ENCODE results near the gene ZNF526.

The ZNF526 gene

DNA sequence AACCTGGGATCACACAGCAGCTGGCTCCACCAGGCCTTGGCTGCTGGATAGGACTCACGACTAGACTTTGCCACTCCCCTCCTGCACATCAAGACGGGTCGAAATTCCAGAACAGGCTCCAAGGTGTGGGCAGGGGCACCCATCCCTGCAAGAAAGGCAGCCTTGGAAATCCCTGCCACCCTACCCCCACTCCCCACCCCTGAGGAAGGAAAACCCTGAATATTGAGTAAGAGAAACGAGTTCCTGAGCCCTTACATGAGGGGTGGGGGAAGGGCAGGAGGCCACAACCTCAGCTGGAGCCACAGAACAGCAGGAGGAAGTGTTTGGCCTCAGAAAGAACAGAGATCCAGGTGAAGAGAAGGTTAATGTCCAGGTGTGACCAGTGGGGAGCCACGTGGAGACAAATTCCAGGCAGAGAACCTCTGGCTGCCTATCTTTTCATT lies 22.7 kb upstream of the ZNF526 start:
- no peak for DNase-seq

DNA sequence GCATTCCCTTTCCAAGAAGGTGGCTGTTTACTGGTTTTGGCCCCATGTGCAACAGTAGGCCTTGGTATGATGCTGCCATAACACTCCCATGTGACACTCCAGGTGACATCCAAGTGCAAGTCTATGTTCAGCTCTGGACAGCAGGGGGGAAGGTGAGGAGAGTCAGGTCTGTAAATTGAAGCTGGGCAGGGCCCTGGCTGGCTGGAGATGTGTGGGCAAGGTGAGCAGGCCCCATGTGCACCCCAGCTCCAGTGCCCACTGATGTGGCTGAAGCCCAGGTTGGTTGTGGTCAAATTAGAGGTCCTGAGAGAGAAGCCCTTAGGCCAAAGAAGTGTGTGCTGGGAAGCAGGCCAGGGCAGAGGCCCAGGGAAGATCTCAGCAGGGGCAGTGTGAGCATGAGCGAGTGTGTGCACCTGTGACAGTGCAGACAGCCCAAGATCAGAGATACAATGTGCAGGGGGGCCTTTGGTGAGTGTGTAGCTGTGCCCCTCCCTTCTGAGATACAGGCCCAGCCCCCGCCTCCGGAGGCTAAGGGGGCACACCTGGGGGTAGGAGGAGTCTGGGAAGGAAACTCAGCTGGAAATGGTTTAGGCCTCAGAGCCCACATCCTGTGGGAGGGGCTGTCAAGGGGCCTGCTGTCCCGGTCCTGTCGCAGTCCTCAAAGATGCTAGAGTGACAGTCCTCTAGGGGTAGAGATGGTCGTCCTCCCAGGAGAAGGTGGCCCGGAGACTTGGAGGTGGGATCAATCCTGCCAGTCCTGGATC lies 21.3 kb upstream of the ZNF526 start:
- DNase-seq, result peak; percentile 86

DNA sequence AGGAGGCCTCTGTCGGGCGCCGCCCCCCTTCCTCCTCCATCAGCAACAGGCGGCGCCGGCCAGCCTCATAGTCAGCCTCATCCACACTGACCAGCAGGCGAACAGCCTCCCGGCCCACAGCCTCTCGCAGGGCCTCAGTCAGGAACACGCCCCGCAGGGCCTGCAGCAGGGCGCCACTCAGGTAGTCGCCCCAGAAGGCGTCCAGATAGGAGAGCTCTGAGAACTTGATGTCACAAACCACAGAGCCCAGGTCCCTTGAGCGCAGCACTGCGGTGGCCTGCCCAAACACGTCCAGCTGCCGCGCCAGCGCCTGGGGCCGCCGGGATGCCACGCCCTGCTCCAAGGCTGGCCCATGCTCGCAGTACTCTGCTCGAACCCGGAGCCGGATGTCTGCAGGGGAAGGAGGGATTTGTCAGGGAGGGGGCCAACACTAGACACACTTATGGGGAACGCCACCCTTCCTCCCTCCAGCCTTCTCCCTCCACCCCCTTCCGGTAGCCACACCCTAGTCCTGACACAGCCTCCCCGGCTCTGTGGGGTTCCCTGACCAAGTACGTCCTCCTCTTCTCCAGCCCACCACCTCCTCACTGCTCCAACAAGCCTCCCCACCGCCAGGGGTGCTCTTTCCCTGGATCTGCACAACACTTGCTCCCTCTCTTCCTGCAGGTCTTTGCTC lies 20.5 kb upstream of the ZNF526 start:
- peak; percentile 73 for DNase-seq

DNA sequence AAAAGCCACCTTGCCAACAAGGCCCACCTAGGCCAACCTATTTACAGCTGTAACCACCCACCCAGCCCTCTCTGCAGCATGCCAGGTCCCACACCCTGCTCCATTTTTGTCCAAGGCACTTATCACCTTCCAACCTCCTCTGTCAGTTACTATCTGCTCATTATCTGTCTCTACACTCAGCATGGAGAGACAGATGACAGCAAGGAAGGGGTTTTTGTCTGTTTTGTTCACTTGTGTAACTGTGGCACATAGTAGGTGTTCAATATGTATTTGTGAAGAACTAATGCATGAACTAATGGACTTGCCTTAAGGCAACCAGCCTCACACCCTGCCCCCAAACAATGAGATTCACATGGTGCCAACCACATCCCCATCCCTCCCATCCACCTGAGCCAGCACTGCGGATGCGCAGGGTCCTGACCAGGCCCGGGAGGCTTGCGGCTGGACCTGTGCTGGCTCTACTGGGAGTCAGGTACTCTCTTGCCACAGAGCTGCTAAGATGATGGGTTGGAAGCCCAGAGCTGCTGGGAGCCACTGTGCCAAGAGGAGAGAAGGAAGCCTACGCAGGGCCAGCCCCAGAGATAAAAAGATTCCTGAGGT lies 19.9 kb upstream of the ZNF526 start:
- no peak for DNase-seq

DNA sequence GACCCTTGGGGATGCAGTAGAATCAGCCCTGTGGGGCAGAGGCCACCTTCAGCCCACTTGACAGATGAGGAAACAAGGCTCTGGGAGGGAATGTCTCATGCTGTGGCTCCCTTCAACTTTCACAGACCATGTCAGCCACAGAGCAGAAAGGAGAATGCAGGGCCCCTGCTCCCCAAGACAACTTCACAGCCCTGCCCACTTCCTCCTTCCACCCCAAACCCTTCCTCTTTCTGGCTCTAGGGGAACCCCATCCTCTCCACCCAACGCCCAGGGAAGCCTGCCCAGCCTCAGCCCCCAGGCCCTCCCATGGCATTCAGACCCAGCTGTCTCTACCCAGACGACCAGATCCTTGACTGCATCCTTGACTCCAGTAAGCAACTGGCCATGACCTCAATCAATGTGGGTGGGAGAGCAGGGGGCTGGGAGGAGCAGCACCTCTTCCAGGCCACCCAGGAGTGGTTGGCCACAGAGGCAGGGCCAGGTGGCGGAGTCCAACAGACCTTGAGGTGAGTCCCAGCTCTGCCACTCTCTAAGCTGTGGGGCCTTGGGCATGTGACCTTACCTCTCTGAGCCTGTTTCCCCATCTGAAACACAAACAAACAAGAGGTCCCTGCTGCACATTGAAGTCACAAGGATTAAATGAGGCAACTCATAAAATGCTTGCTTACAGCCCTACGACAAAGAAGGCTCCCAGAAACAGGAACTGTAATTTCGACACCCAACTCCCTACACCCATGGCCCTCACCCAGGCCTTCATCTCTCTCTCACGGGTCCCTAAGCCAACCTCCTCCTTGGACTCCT lies 18.4 kb upstream of the ZNF526 start:
- DNase-seq, result peak; percentile 76

DNA sequence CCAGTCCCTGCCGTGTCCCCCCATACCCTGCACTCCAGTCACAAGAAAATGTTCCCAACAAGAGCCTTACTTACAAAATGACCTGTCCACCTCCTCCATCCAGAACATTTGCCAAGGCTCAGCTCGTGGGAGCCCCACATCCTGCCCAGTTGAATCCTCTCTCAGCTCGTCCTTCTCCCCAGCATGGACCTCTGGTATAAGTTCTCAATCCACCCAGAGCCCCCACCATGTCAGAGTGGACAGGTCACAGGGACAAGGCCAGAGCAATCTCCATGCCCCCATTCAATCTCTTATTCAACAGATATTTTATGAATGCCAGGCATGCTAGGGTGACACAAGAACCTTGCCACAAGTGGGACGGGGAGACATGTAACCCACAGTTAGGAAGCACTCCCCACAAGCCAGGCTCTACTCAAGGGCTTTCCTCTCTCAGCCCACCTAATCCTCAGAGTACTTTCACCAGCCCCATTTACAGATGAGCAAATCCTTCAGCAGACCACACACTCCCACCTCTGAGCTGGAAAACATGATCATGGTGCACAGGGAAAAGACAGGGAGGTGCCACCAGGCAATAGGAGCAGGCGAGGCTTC lies 17.7 kb upstream of the ZNF526 start:
- no peak for DNase-seq

DNA sequence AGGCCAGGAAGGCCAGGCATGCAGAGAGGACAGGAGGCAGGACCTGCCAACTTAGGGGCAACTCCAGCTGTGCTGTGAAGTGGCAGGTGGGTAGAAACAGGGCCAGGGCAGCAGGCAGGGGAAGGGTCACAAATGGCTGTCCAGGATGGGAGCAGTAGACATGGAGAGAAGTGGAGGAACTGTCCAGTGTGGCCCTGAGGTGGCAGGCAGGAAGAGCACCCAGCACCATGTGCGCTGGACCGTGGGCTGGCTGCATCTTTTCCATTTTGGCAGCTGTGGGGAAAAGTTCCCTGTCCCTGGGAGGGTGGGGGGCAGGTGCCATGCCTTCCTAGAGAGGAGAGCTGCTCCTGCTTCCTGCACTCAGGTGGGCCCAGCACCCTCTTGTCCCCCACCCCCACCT lies 16.4 kb upstream of the ZNF526 start:
- no peak for DNase-seq

DNA sequence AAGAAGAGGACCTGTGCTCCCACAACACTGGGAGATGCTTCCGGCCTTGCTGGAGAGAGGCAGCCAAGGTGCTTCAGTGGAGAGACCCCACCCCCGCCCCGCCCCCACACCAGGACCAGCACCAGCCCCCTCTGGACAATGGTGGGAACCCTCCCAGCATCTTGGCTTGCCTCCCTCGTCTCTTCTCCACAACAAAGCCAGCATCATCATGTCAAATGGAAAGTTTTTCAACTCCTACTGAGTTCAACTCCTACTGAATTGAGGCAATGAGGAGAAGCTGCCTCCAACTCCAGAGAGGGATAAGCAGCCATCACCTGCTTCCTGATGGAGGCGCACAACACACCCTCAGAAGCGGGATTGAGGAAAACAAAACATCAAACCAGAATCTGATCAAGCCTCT lies 15.4 kb upstream of the ZNF526 start:
- no peak for DNase-seq

DNA sequence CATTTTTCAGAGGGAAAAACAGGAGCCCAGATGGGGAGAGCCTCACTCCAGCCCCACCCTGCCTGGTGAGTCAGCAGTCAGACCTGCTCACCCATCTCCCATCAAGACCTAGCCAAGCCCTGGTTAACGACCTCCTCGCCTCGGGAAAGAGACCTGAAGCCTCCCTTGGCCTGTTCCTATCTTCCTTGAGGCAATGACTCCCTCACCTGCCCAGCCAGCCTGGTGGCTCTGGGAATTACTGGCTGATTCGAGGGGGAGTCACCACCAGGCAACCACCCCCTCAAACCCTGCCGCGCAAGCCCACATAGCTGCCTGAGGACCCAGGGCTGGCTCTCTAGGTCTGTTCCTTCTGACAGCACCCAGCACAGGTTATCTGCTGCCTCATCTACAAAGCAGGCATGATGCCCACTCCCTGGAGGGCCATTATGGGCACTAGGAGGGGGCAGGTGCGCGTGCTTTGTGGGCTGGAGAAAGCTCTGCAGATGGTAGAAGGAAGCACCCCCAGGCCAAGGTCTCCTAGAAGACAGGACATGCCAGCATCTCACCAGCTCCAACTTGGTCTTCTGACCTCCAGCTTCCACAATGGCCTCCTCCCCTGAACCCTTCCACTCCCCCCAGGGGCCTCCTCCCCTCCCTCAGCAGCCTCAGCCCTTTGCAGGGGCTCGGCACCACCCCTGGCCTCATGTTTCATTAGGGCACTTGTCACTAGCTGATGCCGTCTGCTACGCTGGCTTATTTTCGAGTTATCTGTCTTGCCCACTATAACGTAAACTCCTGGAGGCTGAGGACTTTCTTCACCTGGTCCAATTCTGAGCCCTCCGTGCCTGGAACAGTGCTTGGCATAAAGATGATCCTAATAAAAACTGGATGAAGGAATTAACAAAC lies 13.0 kb upstream of the ZNF526 start:
- no peak for DNase-seq

DNA sequence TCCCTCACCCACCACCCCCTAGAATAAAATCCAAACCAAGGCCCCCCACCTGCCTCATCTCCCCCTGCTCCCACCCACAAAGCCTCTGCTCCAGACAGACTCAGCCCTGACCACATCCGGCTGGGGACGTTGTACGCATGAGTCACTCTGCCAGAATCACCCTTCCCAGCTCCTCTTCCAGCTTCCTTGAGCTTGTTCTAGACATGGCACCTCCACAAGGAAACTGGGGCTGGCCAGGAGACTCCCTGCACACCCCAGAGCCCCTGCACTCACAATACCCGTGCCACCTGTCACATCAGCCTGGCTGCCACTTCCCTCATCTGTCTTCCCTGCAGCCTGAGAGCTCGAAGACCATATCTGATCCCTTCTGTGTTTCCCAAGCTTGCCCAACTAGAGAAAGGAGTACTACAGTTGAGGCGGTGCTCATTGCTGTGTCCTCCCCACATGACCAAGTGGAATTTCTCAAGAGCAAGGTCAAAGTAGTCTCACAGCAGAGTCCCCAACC lies 12.3 kb upstream of the ZNF526 start:
- DNase-seq, result peak; percentile 43

DNA sequence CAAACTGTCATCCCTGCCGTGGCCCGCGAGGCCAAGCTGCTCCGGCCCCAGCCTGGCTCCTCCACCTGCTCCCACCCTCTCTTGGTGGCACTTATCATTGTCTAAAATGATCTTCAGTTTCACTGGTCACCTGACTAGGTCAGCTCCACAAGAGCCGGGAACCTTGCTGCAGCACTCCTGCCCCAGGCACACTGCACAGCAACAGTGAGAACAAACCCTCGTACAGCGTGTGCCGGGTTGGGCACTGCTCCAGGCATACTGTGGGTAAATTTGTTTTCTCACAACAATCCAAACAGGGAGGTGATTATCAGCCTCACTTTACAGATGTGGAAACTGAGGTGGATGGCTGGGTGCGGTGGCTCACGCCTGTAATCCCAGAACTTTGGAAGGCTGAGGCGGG lies 11.5 kb upstream of the ZNF526 start:
- DNase-seq, result no peak

DNA sequence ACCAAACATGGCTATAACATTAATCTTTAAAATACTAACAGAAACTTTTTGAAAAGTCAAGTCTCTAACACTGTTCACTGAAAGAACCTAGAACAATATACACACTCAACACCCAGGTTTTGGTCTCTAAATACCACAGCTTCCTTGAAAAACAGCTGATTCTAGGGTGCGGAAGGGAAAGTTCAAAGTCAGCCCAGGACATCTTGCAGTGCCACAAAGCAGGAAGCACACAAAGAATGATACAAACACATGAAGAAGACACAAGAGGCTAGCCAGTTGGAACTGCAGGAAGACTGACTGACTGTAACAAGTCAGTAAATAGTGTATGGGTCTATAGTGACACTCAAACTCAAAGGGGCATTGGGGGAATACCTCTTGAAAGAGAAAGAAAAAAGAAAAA lies 7.2 kb upstream of the ZNF526 start:
- no peak for DNase-seq

DNA sequence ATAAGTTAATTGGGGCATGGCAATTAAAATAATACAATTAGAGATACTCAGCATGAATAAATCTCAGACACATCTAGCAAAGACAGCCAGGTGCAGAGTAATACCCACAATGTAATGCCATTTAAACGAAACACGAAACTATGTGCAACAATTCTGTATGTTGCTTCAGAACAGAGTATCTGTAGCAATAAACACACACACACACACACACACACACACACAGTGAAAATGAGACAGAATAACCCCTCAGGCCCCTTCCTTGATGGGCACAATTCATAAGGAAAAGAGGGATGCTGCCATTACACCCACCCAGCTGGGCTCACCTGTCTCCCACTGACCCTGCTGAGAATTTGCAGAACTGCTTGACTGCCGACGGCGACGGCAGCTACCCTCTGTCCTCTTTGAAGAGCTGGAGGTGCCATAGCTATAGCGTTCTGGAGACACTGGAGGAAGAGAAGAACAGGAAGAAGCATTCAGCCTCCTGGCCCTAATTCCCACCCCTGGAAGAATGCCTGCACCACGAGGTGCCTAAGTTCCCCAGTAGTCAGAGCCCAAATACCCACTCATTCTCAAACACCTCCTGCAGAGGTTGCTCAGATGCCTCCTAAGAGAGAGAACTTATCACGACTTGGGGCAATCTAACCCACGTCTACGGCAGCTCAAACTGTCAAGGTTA lies 5.2 kb upstream of the ZNF526 start:
- no peak for DNase-seq

DNA sequence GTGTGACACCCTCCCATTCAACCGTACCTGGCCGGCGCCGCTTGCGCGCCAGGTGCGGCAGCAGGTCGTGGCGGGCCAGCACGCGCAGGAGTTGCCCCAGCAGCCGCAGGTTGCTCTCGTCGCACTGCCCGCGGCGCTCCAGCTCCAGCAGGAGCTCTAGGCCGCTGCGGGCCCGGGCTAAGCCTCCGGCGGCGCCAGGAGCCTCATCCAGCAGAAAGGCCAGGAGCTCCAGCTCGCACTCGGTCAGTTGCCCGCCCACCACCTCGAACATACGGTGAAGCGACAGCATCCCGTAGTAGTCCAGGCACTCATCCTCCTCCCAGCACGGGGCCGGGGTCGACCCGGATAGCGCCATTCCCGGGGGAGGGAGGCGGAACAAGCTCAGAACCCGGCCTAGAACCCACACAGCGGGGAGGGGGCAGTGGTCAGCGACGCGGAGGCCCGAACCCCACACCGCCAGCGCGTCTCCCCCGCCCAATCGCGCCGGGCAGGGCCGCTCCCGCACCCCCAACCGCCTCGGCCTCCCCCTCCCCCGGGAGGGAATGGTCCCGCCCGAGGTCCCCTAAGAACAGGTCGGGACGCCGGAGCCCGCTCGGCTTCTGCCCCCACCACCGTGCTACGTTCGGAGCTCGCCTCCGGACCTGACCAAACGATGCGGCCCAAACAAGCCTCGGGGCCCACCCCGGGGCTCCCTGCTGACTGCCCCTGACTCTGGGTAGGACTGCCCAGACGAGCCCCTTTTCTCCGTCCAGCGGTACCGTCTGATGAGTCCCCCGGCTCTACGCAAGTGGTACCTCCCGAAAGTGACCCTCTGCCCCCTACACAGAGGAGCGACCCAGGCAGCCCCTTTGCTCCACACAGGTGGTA lies 3.2 kb upstream of the ZNF526 start:
- peak; percentile 40 for DNase-seq

DNA sequence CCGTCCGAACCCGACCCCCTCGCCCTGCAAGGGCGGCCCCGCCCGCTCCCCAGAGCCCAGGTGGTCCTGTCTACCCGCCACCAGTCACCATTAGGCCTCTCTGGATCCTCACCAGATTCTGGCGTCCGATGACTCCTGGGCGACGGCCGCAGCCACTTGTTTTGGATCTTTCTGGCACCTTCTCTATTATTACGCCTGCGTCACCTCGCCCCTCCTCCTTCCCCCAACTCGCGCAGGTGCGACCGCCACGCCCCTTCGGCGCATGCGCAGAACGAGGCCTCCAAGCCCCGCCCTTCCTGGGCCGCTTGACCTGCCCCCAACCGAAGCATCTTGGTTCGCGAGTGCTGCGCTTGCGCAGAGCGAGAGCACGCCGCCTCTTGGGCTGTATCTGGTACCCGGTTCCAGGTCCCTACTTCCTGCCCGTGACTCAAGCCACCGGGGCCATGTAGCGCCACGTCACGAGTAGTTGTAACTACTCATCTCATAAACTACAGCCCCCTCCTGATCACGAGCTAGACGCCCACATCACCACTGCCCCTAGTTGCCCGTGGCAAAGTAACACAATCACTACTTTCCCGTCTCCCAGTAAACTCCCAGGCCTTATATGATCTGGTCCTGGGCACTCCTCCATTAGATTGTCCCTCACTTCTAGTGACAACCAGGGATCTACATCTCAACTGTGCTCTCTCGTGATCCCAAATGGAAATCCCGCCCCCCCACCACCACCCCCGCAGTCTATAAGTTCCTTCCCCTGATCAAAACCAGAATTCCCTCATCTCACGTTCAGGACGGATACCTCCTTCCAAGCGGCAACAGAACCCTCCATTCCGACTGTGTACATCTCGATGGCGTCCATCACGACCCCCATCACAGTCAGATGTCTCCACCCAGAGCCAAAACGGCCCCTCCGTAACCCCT lies 2.3 kb upstream of the ZNF526 start, which contains the start of gene DEDD2:
Gene DEDD2, minus strand, starts transcription at position 158 of the 918 bp plus-strand sequence. CDS start 670 bp downstream, outside the sequence.
- DNase-seq, result peak; percentile 100

DNA sequence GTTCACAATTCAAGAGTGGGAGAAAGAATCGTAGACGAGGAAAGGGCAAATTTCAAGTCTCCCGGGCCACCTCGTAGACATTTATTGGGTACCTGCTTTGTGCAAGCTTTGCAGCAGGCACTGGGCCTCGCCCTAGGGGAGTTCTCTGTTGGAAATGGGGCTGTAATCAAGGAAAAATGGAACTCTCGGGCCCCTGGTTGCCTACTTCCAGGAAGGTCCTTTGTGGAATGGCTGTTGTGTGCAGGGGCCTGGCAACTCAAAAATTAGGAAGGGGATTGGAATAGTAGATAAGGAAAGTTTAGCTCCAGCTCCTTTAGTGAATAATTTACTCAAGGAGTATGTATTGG lies 612 bp downstream of the ZNF526 start:
- DNase-seq, result no peak

DNA sequence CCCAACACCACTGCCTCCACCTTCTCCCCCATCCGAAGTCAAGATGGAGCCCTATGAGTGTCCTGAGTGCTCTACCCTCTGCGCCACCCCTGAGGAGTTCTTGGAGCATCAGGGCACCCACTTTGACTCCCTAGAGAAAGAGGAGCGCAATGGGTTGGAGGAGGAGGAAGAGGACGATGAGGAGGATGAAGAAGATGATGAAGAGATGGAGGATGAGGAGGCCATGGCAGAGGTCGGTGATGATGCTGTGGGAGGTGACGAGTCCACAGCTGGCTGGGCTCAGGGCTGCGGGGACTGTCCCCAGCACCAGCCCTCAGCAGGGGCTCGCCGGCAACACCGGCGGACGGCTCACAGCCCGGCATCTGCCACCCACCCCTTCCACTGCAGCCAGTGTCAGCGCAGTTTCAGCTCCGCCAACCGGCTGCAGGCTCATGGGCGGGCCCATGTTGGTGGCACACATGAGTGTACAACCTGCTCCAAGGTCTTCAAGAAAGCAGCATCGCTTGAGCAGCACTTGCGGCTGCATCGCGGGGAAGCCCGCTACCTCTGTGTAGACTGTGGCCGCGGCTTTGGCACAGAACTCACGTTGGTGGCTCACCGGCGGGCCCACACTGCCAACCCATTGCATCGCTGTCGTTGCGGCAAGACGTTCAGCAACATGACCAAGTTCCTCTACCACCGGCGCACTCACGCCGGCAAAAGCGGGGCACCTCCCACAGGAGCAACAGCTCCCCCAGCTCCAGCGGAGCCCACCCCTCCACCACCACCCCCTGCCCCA lies 5.0 kb downstream of the ZNF526 start:
- DNase-seq, result no peak

DNA sequence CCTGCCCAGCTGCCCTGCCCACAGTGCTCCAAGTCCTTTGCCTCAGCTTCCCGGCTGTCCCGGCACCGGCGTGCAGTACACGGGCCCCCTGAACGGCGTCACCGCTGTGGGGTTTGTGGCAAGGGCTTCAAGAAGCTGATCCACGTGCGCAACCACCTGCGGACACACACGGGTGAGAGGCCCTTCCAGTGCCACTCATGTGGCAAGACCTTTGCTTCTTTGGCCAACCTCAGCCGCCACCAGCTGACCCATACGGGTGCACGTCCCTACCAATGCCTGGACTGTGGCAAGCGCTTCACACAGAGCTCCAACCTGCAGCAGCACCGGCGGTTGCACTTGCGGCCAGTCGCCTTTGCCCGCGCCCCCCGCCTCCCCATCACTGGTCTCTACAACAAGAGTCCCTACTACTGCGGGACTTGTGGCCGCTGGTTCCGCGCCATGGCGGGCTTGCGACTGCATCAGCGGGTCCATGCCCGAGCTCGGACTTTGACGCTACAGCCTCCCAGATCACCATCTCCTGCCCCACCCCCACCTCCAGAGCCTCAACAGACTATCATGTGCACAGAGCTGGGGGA lies 5.7 kb downstream of the ZNF526 start:
- no peak for DNase-seq

Measured in CD4-positive, alpha-beta T cell treated with Interleukin-10 for 1 hour (primary cell).